GF-D8 (cell line): Measurements from ENCODE around the gene PCDHGB7.
"Not testable (repeated sequence)": the region's sequence is repeated elsewhere in the genome, so short reads cannot be mapped to it uniquely, and the experiment has no call there.

ENCODE experiments used
- DNase-seq: peaks from one replicate; lab custom pipeline; 2025; lab: John Stamatoyannopoulos, UW

The PCDHGB7 gene

DNA sequence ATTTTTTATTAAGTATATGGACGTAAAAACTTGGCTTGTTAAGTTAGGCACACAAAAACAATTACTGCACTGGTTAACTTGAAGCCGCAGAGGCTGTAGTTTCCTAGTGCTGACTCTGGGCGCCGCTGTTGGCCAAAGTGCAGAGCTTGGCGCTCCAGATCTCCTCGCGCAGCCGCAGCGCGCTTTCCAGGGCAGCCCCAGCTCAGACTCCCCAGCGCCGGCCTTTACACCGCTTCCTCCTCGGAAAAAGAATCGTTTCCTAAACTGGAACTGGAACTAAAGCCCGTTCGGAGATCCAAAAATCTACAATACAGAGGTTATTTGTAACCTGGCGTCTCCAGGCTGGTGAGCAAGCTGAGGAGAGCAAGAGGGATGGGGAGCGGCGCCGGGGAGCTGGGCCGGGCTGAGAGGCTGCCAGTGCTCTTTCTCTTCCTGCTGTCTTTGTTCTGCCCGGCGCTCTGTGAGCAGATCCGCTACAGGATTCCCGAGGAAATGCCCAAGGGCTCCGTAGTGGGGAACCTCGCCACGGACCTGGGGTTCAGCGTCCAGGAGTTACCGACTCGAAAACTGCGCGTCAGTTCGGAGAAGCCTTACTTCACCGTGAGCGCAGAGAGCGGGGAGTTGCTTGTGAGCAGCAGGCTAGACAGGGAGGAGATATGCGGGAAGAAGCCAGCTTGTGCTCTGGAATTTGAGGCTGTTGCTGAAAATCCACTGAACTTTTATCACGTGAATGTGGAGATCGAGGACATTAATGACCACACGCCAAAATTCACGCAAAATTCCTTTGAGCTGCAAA is 19.5 kb upstream of the PCDHGB7 start, which contains the start of gene PCDHGB5:
Gene PCDHGB5 (plus strand): TSS at position 192 of the 796 bp plus-strand sequence. CDS start 181 bp downstream, at position 373.
- DNase-seq, result not testable (repeated sequence)

DNA sequence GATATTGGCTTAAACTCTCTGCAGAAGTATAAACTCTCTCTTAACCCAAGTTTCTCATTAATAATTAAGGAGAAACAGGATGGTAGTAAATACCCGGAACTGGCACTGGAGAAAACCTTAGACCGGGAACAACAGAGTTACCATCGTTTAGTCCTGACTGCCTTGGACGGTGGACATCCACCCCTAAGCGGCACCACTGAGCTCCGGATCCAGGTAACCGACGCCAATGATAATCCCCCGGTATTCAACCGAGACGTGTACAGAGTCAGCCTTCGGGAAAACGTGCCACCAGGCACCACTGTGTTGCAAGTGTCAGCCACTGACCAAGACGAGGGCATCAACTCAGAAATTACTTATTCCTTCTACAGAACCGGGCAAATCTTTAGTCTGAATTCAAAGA is 18.9 kb upstream of the PCDHGB7 start:
- no peak for DNase-seq

DNA sequence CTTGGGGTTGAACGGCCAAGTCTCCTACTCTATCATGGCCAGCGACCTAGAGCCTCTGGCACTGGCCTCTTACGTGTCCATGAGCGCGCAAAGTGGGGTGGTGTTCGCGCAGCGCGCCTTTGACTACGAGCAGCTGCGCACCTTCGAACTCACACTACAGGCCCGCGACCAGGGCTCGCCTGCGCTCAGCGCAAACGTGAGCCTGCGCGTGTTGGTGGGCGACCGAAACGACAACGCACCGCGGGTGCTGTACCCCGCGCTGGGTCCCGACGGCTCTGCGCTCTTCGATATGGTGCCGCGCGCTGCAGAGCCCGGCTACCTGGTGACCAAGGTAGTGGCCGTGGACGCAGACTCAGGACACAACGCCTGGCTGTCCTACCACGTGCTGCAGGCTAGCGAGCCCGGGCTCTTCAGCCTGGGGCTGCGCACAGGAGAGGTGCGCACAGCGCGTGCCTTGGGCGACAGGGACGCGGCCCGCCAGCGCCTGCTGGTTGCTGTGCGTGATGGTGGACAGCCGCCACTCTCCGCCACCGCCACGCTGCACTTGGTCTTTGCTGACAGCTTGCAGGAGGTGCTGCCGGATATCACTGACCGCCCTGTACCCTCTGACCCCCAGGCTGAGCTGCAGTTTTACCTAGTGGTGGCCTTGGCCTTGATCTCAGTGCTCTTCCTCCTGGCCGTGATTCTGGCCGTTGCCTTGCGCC is 17.8 kb upstream of the PCDHGB7 start:
- DNase-seq, result no peak

DNA sequence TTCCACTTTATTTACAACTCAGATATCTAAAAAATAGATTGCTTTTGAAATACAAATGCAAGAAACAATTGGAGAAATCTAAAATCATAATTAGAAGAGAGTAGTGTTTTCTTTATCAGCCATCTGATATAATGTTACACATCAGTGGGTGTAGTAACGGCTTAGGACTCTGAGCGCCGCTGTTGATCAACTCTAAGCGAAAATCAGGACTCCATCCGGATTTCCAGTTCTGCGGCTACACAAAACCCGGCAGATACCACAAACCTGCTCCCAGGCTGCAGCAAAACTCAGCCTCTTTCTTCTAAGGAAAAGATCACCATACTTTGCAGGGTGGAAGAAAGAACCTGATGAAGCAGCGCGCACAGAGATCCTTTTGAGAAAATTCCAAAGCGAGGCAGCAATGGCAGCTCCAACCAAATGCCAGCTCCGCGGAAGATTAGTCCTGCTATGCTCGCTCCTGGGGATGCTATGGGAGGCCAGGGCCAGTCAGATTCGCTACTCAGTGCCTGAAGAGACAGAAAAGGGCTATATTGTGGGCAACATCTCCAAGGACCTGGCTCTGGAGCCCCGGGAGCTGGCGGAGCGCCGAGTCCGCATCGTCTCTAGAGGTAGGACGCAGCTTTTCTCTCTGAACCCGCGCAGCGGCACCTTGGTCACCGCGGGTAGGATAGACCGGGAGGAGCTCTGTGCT is 14.8 kb upstream of the PCDHGB7 start, which contains the start of gene PCDHGA9:
Gene PCDHGA9 (plus strand): TSS at position 226 of the 691 bp plus-strand sequence. CDS start 175 bp downstream, at position 401.
- DNase-seq, result no peak

DNA sequence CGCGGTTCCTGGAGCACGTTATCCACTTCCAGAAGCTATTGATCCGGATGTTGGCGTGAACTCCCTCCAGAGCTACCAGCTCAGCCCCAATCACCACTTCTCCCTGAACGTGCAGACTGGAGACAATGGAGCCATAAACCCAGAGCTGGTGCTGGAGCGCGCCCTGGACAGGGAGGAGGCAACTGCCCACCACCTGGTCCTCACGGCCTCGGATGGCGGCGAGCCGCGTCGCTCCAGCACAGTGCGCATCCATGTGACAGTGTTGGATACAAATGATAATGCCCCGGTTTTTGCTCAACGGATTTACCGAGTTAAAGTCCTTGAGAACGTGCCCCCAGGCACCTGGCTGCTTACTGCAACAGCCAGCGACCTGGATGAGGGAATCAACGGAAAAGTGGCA is 14.1 kb upstream of the PCDHGB7 start:
- no peak for DNase-seq

DNA sequence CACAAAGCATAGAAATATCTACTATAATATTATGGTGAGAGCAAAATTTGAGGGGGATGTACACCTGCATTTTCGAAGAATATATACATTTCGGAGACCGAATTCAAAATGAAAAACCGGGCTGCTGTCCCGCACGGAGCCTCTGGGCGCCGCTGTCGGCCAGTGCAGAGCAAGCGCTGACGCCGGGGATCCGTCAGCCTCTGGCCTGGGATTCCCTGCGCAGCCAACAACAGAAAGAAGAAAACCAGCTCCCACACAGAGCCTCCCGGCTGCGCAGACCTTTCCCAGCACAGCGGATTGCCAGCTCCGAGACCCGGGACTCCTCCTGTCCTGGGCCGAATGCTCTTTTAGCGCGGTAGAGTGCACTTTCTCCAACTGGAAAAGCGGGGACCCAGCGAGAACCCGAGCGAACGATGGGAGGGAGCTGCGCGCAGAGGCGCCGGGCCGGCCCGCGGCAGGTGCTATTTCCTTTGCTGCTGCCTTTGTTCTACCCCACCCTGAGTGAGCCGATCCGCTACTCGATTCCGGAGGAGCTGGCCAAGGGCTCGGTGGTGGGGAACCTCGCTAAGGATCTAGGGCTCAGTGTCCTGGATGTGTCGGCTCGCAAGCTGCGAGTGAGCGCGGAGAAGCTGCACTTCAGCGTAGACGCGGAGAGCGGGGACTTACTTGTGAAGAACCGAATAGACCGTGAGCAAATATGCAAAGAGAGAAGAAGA is 9.5 kb upstream of the PCDHGB7 start, which contains the start of gene PCDHGB6:
Gene PCDHGB6 (plus strand): TSS at position 232 of the 716 bp plus-strand sequence. CDS start 182 bp downstream, at position 414.
- DNase-seq, result not testable (repeated sequence)

DNA sequence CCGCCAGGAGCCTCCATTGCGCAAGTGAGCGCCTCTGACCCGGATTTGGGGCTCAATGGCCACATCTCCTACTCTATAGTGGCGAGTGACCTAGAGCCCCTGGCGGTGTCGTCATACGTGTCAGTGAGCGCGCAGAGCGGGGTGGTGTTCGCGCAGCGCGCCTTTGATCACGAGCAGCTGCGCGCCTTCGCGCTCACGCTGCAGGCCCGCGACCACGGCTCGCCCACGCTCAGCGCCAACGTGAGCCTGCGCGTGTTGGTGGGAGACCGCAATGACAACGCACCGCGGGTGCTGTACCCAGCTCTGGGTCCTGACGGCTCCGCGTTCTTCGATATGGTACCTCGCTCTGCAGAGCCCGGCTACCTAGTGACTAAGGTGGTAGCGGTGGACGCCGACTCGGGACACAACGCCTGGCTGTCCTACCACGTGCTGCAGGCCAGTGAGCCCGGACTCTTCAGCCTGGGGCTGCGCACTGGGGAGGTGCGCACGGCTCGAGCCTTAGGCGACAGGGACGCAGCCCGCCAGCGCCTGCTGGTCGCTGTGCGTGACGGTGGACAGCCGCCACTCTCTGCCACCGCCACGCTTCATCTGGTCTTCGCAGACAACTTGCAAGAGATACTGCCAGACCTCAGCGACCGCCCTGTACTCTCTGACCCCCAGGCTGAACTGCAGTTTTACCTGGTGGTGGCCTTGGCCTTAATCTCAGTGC is 7.7 kb upstream of the PCDHGB7 start:
- DNase-seq, result no peak

DNA sequence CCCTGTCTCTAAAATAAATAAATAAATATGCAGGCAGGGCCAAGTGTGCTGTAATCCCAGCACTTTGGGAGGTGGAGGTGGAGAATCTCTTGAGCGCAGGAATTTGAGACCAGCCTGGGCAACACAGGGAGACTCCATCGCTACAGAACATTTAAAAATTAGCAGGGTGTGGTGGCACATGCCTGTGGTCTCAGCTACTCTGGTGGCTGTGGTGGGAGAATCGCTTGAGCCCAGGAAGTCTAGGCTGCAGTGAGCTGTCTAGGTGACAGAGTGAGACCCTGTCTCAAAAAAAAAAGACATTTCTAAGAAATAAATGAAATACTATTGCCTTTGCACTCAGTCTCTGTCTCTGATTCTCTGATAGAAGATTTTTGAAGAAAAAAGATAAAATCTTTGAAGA is 5.9 kb upstream of the PCDHGB7 start:
- DNase-seq, result no peak

DNA sequence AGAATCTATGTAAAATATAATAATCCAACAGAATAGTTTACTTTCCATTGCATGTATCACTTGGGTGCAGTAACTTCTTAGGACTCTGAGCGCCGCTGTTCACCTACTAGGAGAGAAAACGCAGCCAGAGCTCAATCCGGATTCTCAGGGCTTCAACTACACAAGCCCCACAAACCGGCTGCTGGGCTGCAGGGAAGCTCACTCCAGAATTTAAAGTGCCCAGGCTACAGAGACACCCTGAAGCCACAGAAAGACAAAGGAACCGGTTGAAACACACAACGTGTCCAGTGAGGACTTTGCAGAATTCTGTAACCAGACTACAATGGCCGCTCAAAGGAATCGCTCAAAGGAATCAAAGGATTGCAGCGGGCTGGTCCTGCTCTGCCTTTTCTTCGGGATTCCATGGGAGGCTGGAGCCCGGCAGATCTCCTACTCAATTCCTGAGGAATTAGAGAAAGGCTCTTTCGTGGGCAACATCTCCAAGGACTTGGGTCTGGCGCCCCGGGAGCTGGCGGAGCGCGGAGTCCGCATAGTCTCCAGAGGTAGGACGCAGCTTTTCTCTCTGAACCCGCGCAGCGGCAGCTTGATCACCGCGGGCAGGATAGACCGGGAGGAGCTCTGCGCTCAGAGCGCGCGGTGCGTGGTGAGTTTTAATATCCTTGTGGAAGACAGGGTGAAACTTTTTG is 4.5 kb upstream of the PCDHGB7 start, which contains the start of gene PCDHGA10:
Gene PCDHGA10 (plus strand): TSS at position 134 of the 686 bp plus-strand sequence. CDS start 189 bp downstream, at position 323.
- DNase-seq, result no peak

DNA sequence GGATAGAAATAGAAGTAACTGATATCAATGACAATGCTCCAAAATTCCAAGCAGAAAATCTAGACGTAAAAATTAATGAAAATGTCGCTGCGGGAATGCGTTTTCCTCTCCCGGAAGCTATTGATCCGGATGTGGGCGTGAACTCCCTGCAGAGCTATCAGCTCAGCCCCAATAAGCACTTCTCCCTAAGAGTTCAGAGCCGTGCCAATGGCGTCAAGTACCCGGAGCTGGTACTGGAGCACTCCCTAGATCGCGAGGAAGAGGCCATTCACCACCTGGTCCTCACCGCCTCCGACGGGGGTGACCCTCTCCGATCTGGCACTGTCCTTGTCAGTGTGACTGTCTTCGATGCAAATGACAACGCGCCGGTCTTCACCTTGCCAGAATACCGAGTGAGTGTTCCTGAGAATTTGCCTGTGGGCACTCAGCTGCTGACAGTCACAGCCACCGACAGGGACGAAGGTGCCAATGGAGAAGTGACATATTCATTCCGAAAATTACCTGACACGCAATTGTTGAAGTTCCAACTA is 3.9 kb upstream of the PCDHGB7 start:
- DNase-seq, result no peak

DNA sequence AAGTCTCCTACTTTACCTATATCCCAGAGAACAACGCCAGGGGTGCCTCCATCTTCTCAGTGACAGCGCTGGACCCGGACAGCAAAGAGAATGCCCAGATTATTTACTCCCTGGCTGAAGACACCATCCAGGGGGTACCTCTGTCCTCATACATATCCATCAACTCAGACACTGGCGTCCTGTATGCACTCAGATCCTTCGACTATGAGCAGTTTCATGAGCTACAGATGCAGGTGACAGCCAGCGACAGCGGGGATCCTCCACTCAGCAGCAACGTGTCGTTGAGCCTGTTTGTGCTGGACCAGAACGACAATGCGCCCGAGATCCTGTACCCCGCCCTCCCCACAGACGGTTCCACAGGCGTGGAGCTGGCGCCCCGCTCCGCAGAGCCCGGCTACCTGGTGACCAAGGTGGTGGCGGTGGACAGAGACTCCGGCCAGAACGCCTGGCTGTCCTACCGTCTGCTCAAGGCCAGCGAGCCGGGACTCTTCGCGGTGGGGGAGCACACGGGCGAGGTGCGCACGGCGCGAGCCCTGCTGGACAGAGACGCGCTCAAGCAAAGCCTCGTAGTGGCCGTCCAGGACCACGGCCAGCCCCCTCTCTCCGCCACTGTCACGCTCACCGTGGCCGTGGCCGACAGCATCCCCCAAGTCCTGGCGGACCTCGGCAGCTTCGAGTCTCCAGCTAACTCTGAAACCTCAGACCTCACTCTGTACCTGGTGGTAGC is 2.8 kb upstream of the PCDHGB7 start:
- DNase-seq, result not testable (repeated sequence)

DNA sequence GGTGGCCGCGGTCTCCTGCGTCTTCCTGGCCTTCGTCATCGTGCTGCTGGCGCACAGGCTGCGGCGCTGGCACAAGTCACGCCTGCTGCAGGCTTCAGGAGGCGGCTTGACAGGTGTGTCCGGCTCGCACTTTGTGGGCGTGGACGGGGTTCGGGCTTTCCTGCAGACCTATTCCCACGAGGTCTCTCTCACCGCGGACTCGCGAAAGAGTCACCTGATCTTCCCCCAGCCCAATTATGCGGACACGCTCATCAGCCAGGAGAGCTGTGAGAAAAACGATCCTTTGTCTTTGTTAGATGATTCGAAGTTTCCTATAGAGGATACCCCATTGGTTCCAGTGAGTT is 2.2 kb upstream of the PCDHGB7 start:
- DNase-seq, result not testable (repeated sequence)

DNA sequence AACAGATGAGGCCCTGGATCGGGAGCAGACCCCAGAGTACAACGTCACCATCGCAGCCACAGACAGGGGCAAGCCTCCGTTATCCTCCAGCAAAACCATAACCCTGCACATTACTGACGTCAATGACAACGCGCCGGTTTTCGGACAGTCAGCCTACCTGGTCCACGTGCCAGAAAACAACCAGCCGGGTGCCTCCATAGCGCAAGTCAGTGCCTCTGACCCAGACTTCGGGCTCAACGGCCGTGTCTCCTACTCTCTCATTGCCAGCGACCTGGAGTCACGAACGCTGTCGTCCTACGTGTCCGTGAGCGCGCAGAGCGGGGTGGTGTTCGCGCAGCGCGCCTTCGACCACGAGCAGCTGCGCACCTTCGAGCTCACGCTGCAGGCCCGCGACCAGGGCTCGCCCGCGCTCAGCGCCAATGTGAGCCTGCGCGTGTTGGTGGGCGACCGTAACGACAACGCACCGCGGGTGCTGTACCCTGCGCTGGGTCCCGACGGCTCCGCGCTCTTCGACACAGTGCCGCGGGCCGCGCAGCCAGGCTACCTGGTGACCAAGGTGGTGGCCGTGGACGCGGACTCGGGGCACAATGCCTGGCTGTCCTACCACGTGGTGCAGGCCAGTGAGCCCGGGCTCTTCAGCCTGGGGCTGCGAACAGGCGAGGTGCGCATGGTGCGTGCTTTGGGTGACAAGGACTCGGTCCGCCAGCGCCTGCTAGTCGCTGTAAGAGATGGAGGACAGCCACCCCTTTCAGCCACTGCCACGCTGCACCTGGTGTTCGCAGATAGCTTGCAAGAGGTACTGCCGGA is 1.8 kb downstream of the PCDHGB7 start:
- DNase-seq, result no peak

DNA sequence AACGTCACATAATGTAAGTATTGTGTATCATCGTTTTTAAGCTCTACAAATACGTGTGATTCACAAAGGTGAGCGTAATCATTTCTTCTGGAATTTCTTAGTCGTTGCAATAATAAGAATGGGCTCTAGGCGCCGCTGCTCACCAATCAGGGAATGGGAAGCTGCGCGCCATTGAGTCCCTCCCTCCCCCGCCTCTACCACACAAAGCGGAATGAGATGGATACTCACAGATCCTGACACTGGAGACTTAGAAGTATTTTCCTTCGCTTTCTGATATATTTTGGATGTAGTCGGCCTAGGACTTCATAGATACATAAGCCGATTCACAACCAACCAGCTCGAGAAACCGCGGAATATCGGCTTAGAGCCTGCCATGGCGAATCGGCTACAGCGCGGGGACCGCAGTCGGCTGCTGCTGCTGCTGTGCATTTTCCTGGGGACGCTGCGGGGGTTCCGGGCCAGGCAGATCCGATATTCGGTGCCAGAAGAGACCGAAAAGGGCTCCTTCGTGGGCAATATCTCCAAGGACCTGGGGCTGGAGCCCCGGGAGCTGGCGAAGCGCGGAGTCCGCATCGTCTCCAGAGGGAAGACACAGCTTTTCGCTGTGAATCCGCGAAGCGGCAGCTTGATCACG is 3.5 kb downstream of the PCDHGB7 start, which contains the start of gene PCDHGA11:
Gene PCDHGA11 (plus strand): TSS at position 197 of the 634 bp plus-strand sequence. CDS start 177 bp downstream, at position 374.
- no peak for DNase-seq

DNA sequence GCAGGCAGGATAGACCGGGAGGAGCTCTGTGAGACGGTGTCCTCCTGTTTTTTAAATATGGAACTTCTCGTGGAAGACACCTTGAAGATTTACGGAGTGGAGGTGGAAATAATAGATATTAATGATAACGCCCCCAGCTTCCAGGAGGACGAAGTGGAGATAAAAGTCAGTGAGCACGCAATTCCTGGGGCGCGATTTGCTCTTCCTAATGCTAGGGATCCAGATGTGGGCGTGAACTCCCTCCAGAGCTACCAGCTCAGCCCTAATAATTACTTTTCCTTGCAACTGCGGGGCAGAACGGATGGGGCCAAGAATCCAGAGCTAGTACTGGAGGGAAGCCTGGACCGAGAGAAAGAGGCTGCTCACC is 4.0 kb downstream of the PCDHGB7 start:
- no peak for DNase-seq

DNA sequence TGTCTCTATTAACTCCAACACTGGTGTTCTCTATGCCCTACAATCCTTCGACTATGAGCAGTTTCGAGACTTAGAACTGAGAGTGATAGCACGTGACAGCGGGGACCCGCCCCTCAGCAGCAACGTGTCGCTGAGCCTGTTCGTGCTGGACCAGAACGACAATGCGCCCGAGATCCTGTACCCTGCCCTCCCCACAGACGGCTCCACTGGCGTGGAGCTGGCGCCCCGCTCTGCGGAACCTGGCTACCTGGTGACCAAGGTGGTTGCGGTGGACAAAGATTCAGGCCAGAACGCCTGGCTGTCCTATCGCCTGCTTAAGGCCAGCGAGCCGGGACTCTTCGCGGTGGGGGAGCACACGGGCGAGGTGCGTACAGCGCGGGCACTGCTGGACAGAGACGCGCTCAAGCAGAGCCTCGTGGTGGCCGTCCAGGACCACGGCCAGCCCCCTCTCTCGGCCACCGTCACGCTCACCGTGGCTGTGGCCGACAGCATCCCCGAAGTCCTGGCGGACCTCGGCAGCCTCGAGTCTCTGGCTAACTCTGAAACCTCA is 5.3 kb downstream of the PCDHGB7 start:
- no peak for DNase-seq

DNA sequence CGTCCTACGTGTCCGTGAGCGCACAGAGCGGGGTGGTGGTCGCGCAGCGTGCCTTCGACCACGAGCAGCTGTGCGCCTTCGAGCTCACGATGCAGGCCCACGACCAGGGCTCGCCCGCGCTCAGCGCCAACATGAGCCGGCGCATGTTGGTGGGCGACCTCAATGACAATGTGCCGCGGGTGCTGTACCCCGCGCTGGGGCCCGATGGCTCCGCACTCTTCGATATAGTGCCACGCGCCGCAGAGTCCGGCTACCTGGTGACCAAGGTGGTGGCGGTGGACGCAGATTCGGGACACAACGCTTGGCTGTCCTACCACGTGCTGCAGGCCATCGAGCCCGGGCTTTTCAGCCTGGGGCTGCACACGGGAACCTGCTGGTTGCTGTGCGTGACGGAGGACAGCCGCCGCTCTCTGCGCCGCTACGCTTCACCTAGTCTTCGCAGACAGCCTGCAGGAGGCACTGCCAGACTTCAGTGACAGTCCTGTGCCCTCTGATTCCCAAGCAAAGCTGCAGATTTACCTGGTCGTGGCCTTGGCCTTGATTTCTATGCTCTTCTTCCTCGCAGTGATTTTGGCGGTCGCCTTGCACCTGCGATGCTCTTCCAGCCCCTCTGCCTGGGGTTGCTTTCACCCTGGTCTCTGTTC is 10.4 kb downstream of the PCDHGB7 start:
- no peak for DNase-seq
